A204.1 (cell line): Measurements from ENCODE around the gene SLC25A12.

Experiments
- FAIRE-seq: peaks from 2 replicates; lab custom pipeline; 2012; peaks lifted over from hg19 to GRCh38; lab: Jason Lieb, UNC

SLC25A12 gene

DNA sequence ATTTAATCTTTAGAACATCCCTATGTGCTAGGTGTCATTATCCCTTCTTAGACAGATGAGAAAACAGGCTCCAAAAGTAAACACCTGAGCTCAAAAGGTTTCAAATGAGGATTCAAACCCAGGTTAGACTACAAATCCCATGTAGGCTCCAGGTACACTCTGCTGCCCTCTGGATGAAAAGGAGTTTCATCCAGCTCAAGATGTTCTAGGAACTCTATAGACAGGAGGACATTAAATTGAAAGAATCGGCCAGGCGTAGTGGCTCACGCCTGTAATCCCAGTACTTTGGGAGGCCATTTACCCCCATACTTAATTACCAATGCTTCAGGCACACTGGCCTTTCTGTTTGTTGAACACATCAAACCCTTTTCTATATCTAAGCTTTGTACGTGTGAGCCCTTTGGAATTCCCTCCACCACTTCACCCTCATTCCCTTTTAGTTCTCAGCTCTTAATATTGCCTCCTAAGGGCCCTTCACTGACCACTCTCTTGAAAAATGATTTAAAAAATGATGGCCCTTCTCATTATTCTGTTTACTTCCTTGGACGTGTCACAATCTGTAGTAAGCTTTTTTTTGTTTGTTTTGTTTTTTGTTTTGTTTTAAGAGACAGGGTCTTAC, 10.7 kb downstream of the SLC25A12 start:
- no peak for FAIRE-seq

DNA sequence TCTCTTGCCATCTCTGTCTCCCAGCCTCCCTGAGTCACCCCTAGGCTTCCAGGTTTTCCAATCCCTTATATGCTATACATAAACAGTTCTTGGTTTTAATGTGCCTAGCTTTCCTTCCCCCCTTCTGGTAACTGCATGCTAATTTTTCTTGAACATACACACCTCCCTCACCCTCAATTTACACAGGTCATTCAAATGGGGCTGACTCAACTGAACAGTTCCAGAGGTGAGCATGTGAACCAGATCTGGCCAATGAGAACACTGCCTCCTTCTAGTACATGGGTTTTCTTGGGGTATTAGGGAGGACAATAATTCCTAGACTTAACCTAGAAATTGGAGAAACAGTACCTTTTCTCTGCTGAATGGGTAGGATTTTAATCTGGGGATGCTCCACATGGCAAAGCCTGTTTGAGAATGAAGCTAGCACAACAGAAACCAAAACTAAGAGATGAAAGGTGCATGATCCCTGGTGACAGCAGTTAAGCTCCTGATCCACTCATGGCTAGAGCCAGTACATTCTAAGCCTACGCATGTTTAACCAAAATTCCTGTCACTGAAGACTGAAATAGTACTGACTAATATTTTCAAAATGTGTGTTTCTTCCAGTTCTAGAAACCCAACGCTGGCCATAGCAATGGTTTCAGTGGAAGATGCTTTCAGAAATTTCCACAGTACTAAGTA, 11.8 kb downstream of the SLC25A12 start:
- FAIRE-seq, result no peak

DNA sequence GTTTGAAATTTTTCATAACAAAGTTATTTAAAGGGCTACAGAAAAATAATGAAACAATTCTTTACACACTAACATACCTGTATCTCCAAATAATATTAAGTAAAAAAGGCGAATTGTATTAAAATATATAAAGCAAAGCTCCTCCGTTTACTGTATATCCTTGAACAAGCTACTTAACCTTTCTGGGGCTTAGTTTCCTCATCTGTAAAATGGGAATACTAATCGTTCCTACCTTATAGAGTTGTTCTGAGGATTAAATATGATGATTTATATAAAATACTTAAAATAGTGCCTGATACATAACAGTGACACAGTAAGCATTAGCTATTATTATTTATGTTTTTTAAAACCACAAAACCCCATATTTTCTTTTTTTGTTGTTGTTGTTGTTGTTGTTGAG, 13.3 kb downstream of the SLC25A12 start:
- FAIRE-seq, result no peak

DNA sequence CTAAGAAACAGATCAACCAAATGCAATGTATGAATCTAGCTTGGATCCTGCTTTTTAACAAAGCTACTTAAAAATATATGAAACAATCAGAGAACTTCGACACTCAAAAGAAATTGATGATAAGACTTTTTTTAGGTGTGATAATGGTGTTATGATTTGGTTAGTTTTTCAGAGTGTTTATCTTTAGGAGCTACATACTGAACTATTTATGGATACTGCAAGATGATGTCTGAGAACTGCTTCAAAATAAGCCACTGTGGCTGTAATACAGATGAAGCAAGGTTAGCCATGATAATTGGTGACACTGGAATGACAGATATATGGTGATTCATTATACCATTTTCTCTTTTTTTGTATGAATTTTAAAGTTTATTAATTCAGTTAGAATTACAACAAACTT, 14.2 kb downstream of the SLC25A12 start:
- no peak for FAIRE-seq

DNA sequence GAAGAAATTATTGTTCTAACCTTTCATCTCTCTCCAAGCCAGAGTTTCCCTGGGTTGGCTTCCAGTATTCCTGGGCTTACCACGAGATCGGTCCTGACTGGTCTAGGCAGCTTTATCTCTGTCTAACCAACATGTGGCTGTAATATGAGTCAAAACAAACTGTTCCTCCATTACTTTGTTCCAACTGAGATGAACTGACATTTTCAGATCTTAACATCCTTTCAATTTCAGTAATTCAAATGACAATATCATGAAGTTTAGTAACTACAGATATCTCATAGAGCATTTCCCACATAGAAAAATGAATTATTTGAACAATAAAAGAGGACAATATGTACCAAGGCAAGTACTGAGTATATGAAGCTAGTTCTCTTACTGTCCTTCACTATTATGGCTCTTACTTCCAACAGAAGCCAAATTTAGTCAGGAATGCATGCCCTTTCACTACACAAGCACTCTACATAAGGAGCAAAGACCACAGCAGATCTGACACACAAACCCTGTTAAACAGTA, 15.5 kb downstream of the SLC25A12 start:
- no peak for FAIRE-seq

DNA sequence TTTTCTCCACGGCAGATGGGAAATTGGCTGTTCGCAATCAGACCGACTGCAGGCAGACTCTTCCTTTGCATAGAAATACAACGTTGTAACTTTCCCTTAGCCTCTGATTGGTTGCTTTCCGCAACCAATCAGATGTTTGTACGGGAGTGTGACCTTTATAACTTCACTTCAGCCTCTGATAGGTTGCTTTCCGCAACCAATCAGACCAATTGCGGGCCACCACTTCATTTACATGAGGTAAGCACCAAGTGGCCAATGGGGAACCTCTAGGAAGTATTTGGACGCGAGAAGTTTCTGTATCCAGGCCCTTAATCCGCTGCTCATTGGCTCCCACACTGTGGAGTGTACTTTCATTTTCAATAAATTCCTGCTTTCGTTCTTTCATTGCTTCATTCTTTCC, 19.1 kb downstream of the SLC25A12 start:
- no peak for FAIRE-seq

DNA sequence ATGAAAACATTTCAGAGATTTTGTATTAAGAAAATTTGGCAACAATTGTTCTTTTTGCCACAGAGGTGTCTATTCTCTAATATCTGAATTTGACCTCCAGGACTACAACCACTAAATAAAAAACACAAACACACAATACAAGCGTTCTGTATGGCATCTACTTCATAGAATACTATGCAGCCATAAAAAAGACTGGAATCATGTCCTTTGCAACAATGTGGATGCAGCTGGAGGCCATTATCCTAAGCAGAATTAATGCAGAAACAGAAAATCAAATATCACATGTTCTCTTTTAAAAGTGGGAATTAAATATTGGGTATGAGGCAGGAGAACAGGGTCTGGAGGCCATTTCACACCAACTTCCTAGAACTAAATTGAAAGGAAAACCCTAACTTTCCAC, 19.5 kb downstream of the SLC25A12 start:
- FAIRE-seq, result no peak

DNA sequence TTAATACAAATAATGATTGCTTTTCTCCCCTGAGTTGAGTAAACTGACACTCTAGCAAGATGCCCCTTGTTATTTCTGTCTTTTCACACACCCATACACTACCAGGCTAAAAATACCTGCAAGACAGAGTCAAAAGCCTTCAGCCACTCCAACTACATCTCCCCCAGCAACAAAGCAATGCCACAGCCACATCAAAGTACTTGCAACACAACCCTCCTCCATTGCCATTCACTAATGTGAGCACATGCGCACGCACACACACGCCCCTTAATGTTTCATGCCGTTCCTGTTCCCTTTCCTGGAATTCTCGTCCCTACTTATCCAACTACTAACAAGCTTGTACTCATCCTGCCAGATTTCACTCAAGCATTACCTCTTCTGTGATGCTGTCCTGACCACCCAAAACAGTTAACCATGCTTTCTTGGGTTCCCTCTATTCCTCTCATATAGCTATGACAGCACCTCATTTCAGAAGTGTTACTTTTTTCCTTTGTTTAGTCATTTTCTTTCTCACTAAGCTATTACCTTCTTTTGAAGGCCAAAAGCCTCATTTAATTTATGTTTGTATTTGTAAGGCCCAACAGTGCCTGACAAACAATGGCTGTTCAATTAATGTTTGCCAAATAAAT, 29.6 kb downstream of the SLC25A12 start:
- FAIRE-seq, result no peak

DNA sequence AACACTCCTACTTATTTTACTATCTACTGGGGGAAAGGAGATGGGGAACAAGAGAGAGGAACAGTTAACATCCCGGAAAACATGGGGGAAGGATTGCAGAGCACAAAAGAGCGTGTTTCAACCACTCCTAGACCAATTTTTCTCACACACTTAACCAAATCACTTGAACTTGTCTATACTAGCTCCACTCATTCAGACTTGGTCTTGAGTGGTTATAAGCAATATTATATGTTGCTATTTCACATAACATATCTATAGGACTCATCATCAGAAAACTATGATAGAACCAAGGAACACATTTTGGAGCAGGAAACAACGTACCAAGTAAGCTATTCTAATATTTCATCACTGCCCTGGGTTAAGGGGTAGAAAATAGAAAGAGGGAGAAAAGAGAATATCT, 31.5 kb downstream of the SLC25A12 start:
- no peak for FAIRE-seq

DNA sequence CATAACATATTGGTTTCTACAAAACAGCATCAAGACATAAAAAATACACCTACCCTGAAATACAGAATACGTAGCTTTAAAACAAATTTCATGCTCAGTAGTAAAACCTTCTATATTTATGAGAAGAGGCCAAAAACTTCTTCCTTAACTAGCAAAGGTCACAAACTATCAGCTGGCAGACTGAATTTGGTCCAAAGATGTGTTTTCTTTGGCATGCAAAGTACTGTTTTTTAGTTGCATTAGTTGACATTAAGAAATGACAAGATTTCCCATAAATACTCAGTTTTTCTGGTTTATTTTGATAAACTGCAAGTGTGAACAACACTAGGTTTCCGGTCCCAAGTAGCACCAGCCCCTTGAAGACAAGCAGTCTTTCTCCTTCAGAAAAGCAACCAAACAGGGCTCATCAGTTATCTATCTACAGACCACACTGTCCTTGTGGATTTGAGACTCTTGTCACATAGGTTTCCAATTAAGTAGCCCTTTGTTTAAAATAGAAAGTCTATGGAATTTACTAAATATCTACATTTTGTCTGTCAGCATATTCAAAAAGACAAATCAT, 35.6 kb downstream of the SLC25A12 start:
- no peak for FAIRE-seq

DNA sequence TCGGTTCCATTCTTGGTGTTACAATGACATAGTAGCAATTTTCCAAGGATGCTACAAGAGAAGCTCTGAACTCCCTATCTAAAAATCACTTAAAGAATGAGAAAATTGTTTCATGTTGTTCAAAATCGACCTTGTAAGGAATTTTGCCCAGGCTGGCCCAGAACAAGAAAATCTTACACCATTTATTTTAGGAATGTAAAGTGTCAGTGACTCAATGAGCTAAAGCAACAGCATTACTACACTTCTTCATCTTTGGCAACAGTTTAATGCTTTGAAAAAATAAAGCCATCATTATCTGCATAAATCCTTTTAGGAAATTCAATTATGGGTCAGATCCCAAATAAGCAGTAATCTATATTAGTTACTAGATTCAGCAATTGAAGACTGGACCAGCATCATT, 38.6 kb downstream of the SLC25A12 start:
- no peak for FAIRE-seq

DNA sequence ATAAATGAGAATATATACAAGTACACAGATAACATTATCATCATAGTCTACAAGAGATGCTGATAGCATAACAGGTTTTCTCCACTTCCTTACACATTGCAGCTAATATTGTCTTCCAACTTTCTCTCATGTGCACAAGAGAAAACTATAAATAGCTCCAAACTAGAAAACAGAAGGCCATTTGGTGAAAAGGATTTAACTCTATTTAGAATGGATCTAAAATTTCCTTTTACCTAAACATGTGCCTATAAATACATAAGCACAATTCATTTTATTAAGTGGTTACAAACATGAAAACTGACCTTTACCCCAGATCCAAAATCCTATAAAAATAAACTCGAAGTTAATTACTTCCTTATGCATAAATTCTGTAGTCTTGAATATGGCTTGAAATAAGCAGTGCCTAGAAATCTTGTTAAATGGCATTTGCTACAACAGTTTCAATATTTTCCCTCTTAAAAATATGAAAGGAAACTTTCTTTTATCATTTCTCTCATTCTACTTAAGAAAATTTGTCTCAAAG, 41.6 kb downstream of the SLC25A12 start:
- FAIRE-seq, result peak; percentile 40

DNA sequence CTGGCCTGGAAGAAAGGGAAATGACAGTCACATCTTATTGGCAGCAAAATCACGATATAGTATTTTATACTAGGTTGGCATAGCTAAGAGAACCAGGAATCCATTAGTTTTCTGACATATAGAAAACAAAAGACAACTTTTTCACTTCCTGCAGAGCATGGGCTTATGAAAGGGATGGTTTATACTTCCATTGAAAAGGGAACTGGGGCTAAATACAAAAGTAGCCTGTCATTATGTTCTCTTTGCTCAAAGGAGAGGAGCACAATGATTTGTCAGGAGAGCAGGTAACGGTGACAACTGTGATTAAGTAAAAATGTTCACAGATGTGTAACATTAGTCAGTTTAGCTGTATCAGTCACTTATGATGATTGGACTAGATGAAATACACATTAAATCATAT, 46.4 kb downstream of the SLC25A12 start:
- FAIRE-seq, result no peak

DNA sequence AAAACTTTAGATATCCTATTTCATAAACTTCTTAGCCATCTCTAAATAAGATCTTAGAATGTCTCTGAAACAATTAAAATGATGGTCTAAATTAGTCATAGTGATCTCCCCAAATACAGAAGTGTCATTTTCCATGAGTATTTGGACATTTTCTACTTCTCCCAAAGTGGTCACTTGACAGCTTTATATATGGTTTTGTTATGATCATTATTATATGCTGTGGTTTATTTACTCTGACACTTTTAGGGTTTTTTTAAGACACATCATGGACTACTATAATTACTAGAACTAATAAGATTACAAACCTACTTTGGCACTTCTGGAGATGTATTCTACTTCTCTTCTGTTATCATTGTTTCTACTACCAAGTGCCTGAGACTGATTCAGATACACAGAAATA, 47.1 kb downstream of the SLC25A12 start:
- FAIRE-seq, result peak; percentile 68

DNA sequence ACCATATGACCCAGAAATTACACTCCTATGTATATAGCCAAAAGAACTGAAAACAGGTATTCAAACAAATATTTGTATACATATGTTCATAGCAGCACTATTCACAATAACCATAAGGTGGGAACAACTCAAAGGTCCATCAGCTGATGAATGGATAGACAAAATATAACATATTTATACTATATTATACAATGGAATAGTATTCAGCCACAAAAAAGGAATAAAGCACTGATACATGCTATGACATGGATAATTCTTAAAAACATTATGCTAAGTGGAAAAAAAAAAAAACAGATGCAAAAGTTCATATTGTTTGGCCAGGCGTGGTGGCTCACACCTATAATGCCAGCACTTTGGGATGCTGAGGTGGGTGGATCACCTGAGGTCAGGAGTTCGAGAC, 52.0 kb downstream of the SLC25A12 start:
- no peak for FAIRE-seq

DNA sequence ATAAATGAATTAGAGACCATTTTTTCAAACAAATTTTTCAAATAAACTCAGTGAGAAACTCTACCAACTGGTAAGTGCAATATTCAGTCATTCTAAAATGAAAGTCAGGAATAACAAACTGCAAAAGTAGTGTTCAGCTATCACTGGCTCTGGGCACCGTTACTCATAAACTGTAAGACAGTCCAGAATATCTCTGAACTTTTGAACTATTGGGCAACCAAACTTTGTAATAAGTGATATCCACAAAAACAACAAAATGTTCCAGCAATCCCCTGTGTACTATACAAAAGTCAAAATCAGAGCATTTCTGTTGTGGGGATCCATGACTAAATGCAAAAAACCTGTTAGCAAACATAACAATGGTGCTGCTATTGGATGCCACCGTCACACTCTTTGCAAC, 56.3 kb downstream of the SLC25A12 start:
- FAIRE-seq, result no peak

DNA sequence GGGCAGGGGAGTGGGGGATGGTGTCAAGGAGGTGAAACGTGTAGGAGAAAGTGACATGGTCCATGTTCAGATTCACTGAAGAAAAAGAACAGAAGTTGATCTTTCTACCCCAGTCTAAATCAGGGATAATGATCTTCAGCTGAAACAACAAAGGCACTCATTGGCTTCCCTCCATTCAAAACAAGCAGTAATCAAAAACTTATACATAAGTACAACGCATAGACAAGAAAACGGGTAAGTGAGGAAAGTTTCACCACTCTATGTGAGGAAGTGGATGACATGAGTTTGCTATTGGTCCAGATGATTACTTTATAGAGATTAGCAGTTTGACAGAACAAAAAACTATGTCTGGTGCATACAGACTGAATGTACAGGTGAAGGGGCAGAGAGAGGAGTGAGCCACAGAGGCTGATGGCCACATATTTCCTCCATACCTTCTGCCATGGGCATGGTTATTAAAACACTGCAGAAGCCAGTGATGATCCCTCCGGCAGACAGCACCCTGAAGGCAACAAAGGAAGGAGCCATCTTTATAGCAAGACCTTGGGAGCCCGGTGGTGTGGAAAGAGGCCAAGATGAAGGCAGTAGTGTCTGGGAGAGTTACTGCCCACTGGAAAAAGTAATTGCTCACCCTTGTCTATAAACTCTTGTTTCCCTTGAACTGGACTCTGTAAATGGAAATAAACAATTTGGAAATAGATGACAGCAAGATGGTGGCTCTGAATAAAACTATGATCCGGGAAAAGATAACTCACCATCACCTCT, 57.7 kb downstream of the SLC25A12 start:
- FAIRE-seq, result no peak

DNA sequence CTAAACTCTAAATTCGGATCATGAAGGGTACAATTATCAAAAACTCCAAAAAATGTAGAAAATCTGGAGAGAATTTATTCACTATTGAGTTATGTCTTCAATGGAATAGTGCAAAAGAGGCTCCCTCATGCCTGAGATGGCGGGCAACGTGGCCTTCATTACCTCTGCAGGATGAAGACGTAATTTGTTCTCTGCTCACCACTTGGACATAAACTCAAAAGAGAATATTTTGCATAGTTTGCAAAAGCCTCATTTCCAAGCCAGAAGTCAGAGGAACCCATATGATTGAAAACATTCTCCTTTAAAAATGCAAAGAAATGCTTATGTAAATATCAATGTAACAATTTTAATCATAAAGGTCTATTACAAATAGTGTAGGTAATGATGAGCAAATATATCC, 58.7 kb downstream of the SLC25A12 start:
- no peak for FAIRE-seq

DNA sequence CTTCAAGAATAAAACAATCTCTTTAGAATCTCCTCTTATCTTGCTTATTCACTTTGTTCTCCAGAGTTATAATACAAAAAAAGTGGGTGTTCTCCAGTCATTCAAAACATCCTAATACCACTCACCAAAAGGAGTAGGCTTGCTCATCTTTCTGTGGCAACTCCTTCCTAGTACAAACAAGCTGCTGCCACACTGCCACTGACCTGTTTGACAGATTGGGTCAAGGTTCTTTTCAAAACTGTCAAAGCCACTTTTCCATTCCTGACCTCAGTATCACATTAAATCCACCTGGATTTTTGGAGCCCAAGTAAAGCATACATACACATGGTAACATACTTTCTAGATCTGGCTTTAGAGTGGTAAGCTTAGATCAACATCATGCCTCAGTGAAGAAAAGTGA, 59.8 kb downstream of the SLC25A12 start:
- no peak for FAIRE-seq

DNA sequence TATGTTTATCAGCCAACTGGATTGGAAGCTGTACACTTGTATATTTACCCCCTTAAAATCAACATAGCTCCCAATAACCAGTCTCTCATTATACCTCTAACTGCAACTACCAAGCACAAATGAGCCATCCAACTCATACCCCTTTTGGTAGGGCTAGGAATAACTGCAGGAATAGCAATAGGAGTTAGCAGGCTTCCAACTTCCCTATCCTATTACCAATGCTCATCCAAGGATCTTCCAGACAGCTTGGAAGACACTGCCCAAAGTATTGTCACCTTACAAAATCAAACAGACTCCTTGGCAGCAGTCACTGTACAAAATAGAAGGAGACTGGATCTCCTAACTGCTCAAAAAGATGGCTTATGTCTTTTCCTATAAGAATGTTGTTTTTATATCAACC, 61.6 kb downstream of the SLC25A12 start:
- FAIRE-seq, result no peak

DNA sequence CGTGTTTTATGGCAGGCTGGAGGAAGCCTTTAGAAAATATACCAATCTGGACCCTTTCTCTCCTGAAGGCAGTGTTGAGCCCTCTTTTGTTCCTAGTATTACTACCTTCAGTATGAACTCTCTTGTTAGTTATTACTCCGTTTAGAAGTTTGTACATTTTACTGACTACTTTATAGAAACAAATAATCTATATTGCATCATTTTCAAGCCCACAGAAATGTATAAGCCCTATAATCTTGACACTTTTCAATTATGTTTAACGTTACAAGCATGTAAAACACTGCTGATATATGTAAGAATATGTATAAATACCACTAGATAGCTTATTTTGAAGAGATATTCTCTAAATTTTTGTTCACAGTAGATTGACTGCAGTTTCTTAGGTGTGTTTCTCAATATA, 64.0 kb downstream of the SLC25A12 start:
- FAIRE-seq, result no peak

DNA sequence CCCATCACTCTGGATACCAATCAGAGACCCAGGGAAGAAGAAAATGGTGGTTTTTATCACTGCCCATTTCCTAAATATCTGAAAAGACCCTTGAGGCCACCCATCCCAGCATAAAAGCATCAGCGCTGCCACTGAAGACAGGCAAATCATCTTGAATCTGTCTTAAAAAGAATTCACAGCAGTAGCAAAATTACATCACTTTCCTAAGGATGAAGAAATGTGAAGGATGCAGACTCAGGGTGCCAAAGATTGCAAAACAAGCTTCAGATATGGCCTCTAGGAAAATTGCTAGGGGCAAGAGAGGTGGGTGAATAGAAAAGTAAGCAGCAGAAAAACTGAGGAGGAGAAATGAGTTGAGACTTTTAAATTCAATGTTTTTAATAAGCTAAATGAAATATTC, 70.0 kb downstream of the SLC25A12 start:
- no peak for FAIRE-seq
